ENCODE data around the gene HELT. TPM values are rescaled to one million over a fixed set of nuclear protein-coding genes. Genes with fewer than 3 reads are reported as not detected.

Gene HELT
- total RNA-seq, 1 donor from 2014 or later = not detected

GRCh38 chr4:185004562-185005218, 13.6 kb upstream of the HELT start:
- H3K4me1 Mint-ChIP-seq (ENCODE audit: low read depth) = peaks cover 4% of the 10 kb centered on the region
- H3K27me3 Mint-ChIP-seq = peaks cover 86% of the 10 kb centered on the region
- H3K4me3 Mint-ChIP-seq (ENCODE audit: low read depth) = peak overlapping the region; percentile 53
- no peaks in the 10 kb centered on the region for H3K36me3 Mint-ChIP-seq (ENCODE audit: insufficient read depth)
- H3K9me3 Mint-ChIP-seq (ENCODE audit: low read depth) = no peaks in the 10 kb centered on the region
- no peak for DNase-seq (ENCODE audit: low spot score, unreplicated experiment)
- H3K27ac Mint-ChIP-seq = peak overlapping the region; percentile 17
- TF ChIP-seq, protein P1, sequence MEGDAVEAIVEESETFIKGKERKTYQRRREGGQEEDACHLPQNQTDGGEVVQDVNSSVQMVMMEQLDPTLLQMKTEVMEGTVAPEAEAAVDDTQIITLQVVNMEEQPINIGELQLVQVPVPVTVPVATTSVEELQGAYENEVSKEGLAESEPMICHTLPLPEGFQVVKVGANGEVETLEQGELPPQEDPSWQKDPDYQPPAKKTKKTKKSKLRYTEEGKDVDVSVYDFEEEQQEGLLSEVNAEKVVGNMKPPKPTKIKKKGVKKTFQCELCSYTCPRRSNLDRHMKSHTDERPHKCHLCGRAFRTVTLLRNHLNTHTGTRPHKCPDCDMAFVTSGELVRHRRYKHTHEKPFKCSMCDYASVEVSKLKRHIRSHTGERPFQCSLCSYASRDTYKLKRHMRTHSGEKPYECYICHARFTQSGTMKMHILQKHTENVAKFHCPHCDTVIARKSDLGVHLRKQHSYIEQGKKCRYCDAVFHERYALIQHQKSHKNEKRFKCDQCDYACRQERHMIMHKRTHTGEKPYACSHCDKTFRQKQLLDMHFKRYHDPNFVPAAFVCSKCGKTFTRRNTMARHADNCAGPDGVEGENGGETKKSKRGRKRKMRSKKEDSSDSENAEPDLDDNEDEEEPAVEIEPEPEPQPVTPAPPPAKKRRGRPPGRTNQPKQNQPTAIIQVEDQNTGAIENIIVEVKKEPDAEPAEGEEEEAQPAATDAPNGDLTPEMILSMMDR (IDR thresholded peaks at IDR 0.05; ENCODE audit: unreplicated experiment) = no peak

DNA sequence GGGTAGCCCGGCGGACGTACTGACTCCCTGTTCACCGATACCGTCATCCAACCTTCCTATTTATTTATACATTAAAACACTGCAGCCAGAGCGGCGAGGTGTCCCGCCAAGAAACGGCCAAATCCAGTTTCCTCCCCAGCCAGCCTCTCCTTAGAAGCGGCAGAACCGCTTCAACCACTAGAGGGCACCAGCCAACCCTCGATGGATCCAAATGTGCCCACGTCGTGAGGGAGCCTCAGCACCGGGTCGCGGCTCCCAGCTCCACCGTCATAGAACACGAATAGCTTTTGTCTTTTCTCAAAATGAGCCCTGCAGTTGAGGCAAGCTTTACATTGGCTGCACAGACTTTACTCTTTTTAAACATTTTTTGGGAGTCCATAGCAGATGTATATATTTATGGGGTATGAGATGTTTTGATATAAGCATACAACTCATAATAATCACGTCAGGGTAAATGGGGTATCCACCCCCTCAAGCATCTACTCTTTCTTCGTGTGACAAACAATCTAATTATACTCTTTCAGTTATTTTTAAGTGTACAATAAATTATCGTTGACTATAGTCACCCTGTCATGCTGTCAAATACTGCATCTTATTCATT, 13.0 kb upstream of the HELT start:
- TF ChIP-seq, protein P1 (IDR thresholded peaks at IDR 0.05; ENCODE audit: unreplicated experiment) = peak; percentile 96
- H3K36me3 Mint-ChIP-seq (ENCODE audit: insufficient read depth) = no peaks in the 10 kb centered on the region
- H3K4me1 Mint-ChIP-seq (ENCODE audit: low read depth) = peaks cover 4% of the 10 kb centered on the region
- H3K4me3 Mint-ChIP-seq (ENCODE audit: low read depth) = peak overlapping the region; percentile 53
- peak; percentile 74 for DNase-seq (ENCODE audit: low spot score, unreplicated experiment)
- peaks cover 86% of the 10 kb centered on the region for H3K27me3 Mint-ChIP-seq
- peak overlapping the region; percentile 17 for H3K27ac Mint-ChIP-seq
- H3K9me3 Mint-ChIP-seq (ENCODE audit: low read depth) = no peaks in the 10 kb centered on the region

DNA sequence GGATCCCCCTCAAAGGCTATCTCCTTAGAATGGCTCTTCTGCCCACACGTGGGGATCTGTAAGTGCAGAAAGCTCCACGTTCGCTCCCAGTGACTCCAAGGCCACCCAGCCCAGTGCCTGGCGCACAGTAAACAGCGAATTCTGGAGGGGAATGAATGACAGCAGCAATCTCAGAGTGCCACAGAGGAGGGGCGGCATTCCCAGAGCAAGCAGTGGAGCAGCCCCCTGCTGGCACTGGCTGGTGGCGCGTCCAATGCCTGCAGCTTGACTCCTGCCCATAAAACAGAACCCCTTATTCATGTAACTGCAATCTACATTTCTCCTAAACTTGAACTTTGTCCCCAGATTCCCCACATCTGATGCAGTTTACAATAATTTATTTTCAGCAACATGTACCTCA, 6.9 kb upstream of the HELT start:
- Mint-ChIP-seq H3K4me1 (ENCODE audit: low read depth) (peaks cover 4% of the 10 kb centered on the region), H3K4me3 (ENCODE audit: low read depth) (no peak overlapping the region), H3K9me3 (ENCODE audit: low read depth) (no peaks in the 10 kb centered on the region), H3K27me3 (peaks cover 95% of the 10 kb centered on the region), H3K36me3 (ENCODE audit: insufficient read depth) (no peaks in the 10 kb centered on the region), H3K27ac (no peak overlapping the region)
- DNase-seq (ENCODE audit: low spot score, unreplicated experiment) = peak; percentile 65
- TF ChIP-seq, protein P1 (IDR thresholded peaks at IDR 0.05; ENCODE audit: unreplicated experiment) = peak; percentile 76

GRCh38 chr4:185013417-185014125, 4.7 kb upstream of the HELT start:
- Mint-ChIP-seq H3K4me1 (ENCODE audit: low read depth) (peaks cover 6% of the 10 kb centered on the region), H3K27ac (no peak overlapping the region), H3K27me3 (peaks cover 97% of the 10 kb centered on the region), H3K9me3 (ENCODE audit: low read depth) (no peaks in the 10 kb centered on the region), H3K4me3 (ENCODE audit: low read depth) (no peak overlapping the region), H3K36me3 (ENCODE audit: insufficient read depth) (no peaks in the 10 kb centered on the region)
- TF ChIP-seq, protein P1 (IDR thresholded peaks at IDR 0.05; ENCODE audit: unreplicated experiment) = no peak
- DNase-seq (ENCODE audit: low spot score, unreplicated experiment) = no peak

GRCh38 chr4:185015108-185015507, 3.2 kb upstream of the HELT start:
- Mint-ChIP-seq H3K4me1 (ENCODE audit: low read depth) (peaks cover 7% of the 10 kb centered on the region), H3K9me3 (ENCODE audit: low read depth) (no peaks in the 10 kb centered on the region), H3K27ac (no peak overlapping the region), H3K27me3 (peaks cover 95% of the 10 kb centered on the region), H3K4me3 (ENCODE audit: low read depth) (no peak overlapping the region), H3K36me3 (ENCODE audit: insufficient read depth) (no peaks in the 10 kb centered on the region)
- TF ChIP-seq, protein P1 (IDR thresholded peaks at IDR 0.05; ENCODE audit: unreplicated experiment) = no peak
- DNase-seq (ENCODE audit: low spot score, unreplicated experiment) = no peak

Data from progenitor cell of endocrine pancreas (in vitro differentiated cells).